PFSK-1 (cell line): Measurements from ENCODE around the gene ATN1.

ENCODE experiments used
- FOXP2 ChIP-seq: optimal IDR thresholded peaks from 2 replicates; pipeline ENCODE3; 2011; ENCODE audit warnings: borderline replicate concordance, control low read depth, inconsistent platforms; ENCODE audit not compliant: insufficient read depth; ENCODE audit errors: extremely low read length, extremely low read depth
- POLR2AphosphoS5 ChIP-seq: IDR thresholded peaks from 2 replicates; pipeline ENCODE4 v1.6.1; 2012; ENCODE audit warnings: low read depth, mild to moderate bottlenecking, control low read depth, low read length, moderate library complexity
- SIN3A ChIP-seq: IDR thresholded peaks from 2 replicates; pipeline ENCODE4 v1.6.1; 2012; ENCODE audit warnings: mild to moderate bottlenecking, low read length, moderate library complexity, borderline replicate concordance; ENCODE audit not compliant: insufficient read depth
- TAF1 ChIP-seq: IDR thresholded peaks from 2 replicates; pipeline ENCODE4 v1.6.1; 2012; ENCODE audit warnings: low read length, control low read depth, borderline replicate concordance; ENCODE audit not compliant: insufficient read depth
- TF ChIP-seq, protein P1 (sequence below), 2 experiments: IDR thresholded peaks; 2 replicates each; pipeline versions ENCODE4 v1.6.1 to v1.8.0; 2011 to 2012; ENCODE audit warnings: low read depth in 2 of 2, low read length in 2 of 2, control low read depth in 1 of 2, inconsistent platforms in 1 of 2, mild to moderate bottlenecking in 1 of 2, moderate library complexity in 1 of 2; ENCODE audit not compliant: insufficient read depth in 1 of 2

Gene ATN1

GRCh38 chr12:6928022-6928702 lies 403 bp downstream of the ATN1 start:
- TF ChIP-seq, protein P1, sequence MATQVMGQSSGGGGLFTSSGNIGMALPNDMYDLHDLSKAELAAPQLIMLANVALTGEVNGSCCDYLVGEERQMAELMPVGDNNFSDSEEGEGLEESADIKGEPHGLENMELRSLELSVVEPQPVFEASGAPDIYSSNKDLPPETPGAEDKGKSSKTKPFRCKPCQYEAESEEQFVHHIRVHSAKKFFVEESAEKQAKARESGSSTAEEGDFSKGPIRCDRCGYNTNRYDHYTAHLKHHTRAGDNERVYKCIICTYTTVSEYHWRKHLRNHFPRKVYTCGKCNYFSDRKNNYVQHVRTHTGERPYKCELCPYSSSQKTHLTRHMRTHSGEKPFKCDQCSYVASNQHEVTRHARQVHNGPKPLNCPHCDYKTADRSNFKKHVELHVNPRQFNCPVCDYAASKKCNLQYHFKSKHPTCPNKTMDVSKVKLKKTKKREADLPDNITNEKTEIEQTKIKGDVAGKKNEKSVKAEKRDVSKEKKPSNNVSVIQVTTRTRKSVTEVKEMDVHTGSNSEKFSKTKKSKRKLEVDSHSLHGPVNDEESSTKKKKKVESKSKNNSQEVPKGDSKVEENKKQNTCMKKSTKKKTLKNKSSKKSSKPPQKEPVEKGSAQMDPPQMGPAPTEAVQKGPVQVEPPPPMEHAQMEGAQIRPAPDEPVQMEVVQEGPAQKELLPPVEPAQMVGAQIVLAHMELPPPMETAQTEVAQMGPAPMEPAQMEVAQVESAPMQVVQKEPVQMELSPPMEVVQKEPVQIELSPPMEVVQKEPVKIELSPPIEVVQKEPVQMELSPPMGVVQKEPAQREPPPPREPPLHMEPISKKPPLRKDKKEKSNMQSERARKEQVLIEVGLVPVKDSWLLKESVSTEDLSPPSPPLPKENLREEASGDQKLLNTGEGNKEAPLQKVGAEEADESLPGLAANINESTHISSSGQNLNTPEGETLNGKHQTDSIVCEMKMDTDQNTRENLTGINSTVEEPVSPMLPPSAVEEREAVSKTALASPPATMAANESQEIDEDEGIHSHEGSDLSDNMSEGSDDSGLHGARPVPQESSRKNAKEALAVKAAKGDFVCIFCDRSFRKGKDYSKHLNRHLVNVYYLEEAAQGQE (IDR thresholded peaks at IDR 0.05; ENCODE audit: insufficient read depth in 1 of 2, low read depth in 2 of 2, low read length in 2 of 2), result no peak
- no peak for TF ChIP-seq TAF1
- TF ChIP-seq SIN3A, result no peak
- TF ChIP-seq POLR2AphosphoS5, result no peak
- TF ChIP-seq FOXP2, result no peak

DNA sequence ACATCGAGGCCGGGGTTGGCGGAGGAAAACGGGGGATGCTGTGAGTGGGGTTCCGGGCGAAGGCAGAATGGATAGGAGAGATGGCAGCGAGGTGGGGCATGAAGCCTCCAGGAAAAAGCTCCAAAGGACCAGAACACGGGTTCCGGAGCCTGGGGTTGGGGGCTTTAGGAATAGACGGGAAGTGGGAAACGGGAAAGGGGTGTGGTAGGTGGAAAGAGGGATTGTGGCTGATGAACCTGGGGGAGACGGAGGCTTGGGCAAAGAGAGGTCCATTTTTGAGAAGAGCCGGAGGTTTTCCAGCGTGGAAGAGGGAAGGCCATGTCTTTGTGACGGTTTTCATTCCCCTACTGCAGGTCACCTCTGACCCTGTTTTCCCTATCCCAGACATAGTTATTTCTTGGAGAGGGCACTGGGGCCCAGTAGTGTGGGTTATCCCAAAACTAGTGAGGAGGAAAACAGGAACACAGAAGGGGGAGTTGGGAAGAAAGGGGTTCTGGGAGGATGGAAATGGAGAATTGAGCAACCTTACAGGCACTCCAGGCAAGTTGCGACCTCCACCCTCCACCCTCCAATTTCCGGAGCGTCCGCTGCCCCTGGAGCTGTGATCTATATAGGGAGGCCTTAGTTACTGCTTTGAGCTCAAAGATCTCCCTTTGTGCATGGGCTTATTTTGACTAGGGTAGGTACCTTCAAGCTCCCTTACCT lies 1.1 kb downstream of the ATN1 start:
- TF ChIP-seq FOXP2 (no peak), POLR2AphosphoS5 (no peak), TAF1 (no peak), SIN3A (peak; percentile 58; the same call in 1 of the 2 replicates)
- TF ChIP-seq, protein P1 (IDR thresholded peaks at IDR 0.05; ENCODE audit: insufficient read depth in 1 of 2, low read depth in 2 of 2, low read length in 2 of 2), result no peak

GRCh38 chr12:6929466-6930452 lies 2.0 kb downstream of the ATN1 start:
- TF ChIP-seq FOXP2 (no peak), SIN3A (no peak), POLR2AphosphoS5 (no peak), TAF1 (no peak)
- TF ChIP-seq, protein P1 (IDR thresholded peaks at IDR 0.05; ENCODE audit: insufficient read depth in 1 of 2, low read depth in 2 of 2, low read length in 2 of 2), result no peak

DNA sequence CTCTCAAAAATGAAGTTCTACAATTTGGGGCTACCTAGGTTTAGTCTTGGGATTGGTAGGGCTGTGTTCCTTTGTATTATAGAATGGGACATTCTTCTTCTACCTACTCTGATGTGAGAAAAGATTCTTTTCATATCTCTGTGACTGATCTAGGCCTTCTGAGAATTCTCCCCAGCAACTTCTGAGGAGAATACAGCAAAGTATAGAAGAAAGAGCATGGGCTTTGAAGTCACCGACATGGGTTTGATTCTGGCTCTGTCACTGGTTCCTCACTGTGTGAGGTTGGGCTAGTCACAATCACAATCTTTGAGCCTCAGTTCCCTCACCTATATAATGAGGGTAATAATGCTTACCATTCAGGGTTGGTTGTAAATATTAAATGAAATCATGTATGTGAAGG lies 5.0 kb downstream of the ATN1 start:
- TF ChIP-seq SIN3A (no peak), TAF1 (no peak), POLR2AphosphoS5 (no peak), FOXP2 (no peak)
- TF ChIP-seq, protein P1 (IDR thresholded peaks at IDR 0.05; ENCODE audit: insufficient read depth in 1 of 2, low read depth in 2 of 2, low read length in 2 of 2), result no peak
